ENCODE results near the gene CDK2. TPM values are rescaled to one million over a fixed set of nuclear protein-coding genes. Genes with fewer than 3 reads are reported as not detected.

The CDK2 gene
- polyA plus RNA-seq, 1 donor from 2014 or later = 2.6 TPM

GRCh38 chr12:55942577-55943136, 24.0 kb upstream of the CDK2 start:
- Histone ChIP-seq H3K9ac (ENCODE audit: low read length) (no peak overlapping the region), H3K79me2 (replicated peaks; ENCODE audit: insufficient read depth, low read length) (no peaks in the 10 kb centered on the region), H3K27ac (ENCODE audit: low read length) (no peak overlapping the region), H3K36me3 (ENCODE audit: insufficient read depth, low read length) (no peaks in the 10 kb centered on the region), H3K27me3 (ENCODE audit: insufficient read depth, low read depth, low read length) (no peaks in the 10 kb centered on the region), H3K4me3 (ENCODE audit: low read length) (no peak overlapping the region), H3K9me2 (ENCODE audit: insufficient read depth, low read length) (no peaks in the 10 kb centered on the region), H3K9me3 (ENCODE audit: low read length) (no peaks in the 10 kb centered on the region), H2AFZ (ENCODE audit: low read depth, low read length) (no peak overlapping the region), H3K4me2 (ENCODE audit: low read length) (no peak overlapping the region), H4K20me1 (ENCODE audit: insufficient read depth) (no peaks in the 10 kb centered on the region), H3F3A (ENCODE audit: insufficient read depth, low read length, poor library complexity, severe bottlenecking) (no peaks in the 10 kb centered on the region)
- TF ChIP-seq SMC3 (conservative IDR thresholded peaks at IDR 0.05; ENCODE audit: poor library complexity) = no peak

GRCh38 chr12:55946553-55946952, 20.1 kb upstream of the CDK2 start:
- no peaks in the 10 kb centered on the region for H3K27me3 ChIP-seq (ENCODE audit: insufficient read depth, low read depth, low read length)
- no peaks in the 10 kb centered on the region for H3K9me3 ChIP-seq (ENCODE audit: low read length)
- H3K36me3 ChIP-seq (ENCODE audit: insufficient read depth, low read length) = no peaks in the 10 kb centered on the region
- TF ChIP-seq EP300 (conservative IDR thresholded peaks at IDR 0.05; ENCODE audit: poor library complexity, severe bottlenecking) = no peak
- TF ChIP-seq SMC3 (conservative IDR thresholded peaks at IDR 0.05; ENCODE audit: poor library complexity) = no peak
- no peak for TF ChIP-seq EZH2 (IDR thresholded peaks at IDR 0.05; ENCODE audit: borderline replicate concordance, insufficient read depth, low read length, poor library complexity, severe bottlenecking)
- TF ChIP-seq RAD21 (conservative IDR thresholded peaks at IDR 0.05) = no peak
- TF ChIP-seq CTCF (IDR thresholded peaks at IDR 0.05; ENCODE audit: poor library complexity, severe bottlenecking) = no peak
- no peak for TF ChIP-seq MXI1 (conservative IDR thresholded peaks at IDR 0.05; ENCODE audit: poor library complexity, severe bottlenecking)
- no peak for TF ChIP-seq TAF1 (IDR thresholded peaks at IDR 0.05; ENCODE audit: low read depth)
- TF ChIP-seq REST (IDR thresholded peaks at IDR 0.05; ENCODE audit: borderline replicate concordance) = no peak
- H3F3A ChIP-seq (ENCODE audit: insufficient read depth, low read length, poor library complexity, severe bottlenecking) = no peaks in the 10 kb centered on the region
- no peak overlapping the region for H3K4me3 ChIP-seq (ENCODE audit: low read length)
- no peaks in the 10 kb centered on the region for H3K9me2 ChIP-seq (ENCODE audit: insufficient read depth, low read length)
- no peak overlapping the region for H2AFZ ChIP-seq (ENCODE audit: low read depth, low read length)
- H3K79me2 ChIP-seq (replicated peaks; ENCODE audit: insufficient read depth, low read length) = no peaks in the 10 kb centered on the region
- H3K27ac ChIP-seq (ENCODE audit: low read length) = no peak overlapping the region
- no peak overlapping the region for H3K9ac ChIP-seq (ENCODE audit: low read length)
- no peak overlapping the region for H3K4me2 ChIP-seq (ENCODE audit: low read length)
- no peaks in the 10 kb centered on the region for H4K20me1 ChIP-seq (ENCODE audit: insufficient read depth)

- Histone ChIP-seq H3K36me3 (ENCODE audit: insufficient read depth, low read length) (no peaks in the 10 kb centered on the region), H3K79me2 (replicated peaks; ENCODE audit: insufficient read depth, low read length) (no peaks in the 10 kb centered on the region), H3K4me3 (ENCODE audit: low read length) (no peak overlapping the region), H3K9ac (ENCODE audit: low read length) (no peak overlapping the region), H4K20me1 (ENCODE audit: insufficient read depth) (no peaks in the 10 kb centered on the region), H3K9me2 (ENCODE audit: insufficient read depth, low read length) (no peaks in the 10 kb centered on the region), H3K9me3 (ENCODE audit: low read length) (no peaks in the 10 kb centered on the region), H3K27me3 (ENCODE audit: insufficient read depth, low read depth, low read length) (no peaks in the 10 kb centered on the region), H3K4me2 (ENCODE audit: low read length) (no peak overlapping the region), H2AFZ (ENCODE audit: low read depth, low read length) (no peak overlapping the region), H3F3A (ENCODE audit: insufficient read depth, low read length, poor library complexity, severe bottlenecking) (no peaks in the 10 kb centered on the region), H3K27ac (ENCODE audit: low read length) (no peak overlapping the region)
- no peak for TF ChIP-seq EP300 (conservative IDR thresholded peaks at IDR 0.05; ENCODE audit: poor library complexity, severe bottlenecking)
- no peak for TF ChIP-seq RAD21 (conservative IDR thresholded peaks at IDR 0.05)
- no peak for TF ChIP-seq MXI1 (conservative IDR thresholded peaks at IDR 0.05; ENCODE audit: poor library complexity, severe bottlenecking)
- TF ChIP-seq SMC3 (conservative IDR thresholded peaks at IDR 0.05; ENCODE audit: poor library complexity) = no peak
- no peak for TF ChIP-seq POLR2AphosphoS5 (IDR thresholded peaks at IDR 0.05)
- TF ChIP-seq REST (IDR thresholded peaks at IDR 0.05; ENCODE audit: borderline replicate concordance) = no peak
- no peak for TF ChIP-seq CTCF (IDR thresholded peaks at IDR 0.05; ENCODE audit: poor library complexity, severe bottlenecking)
- no peak for TF ChIP-seq TAF1 (IDR thresholded peaks at IDR 0.05; ENCODE audit: low read depth)
- no peak for TF ChIP-seq EZH2 (IDR thresholded peaks at IDR 0.05; ENCODE audit: borderline replicate concordance, insufficient read depth, low read length, poor library complexity, severe bottlenecking)
Measured at GRCh38 chr12:55955344-55955743, 11.3 kb upstream of the CDK2 start.

All from neural cell (in vitro differentiated cells).